Mesendoderm (in vitro differentiated cells): ENCODE data around the gene GPR35.

Experiments
- DNase-seq: peaks from one replicate; pipeline ENCODE4 v3.0.0; 2013
- H2AK5ac ChIP-seq: 2 replicates; pipeline ENCODE4 v1.6.1; 2013; ENCODE audit warnings: low read length, inconsistent platforms
- H2BK120ac ChIP-seq: 2 replicates; pipeline ENCODE4 v1.6.1; 2013; ENCODE audit warnings: low read depth, mild to moderate bottlenecking, low read length, moderate library complexity, mixed read lengths
- H2BK15ac ChIP-seq: replicated peaks from 2 replicates; pipeline ENCODE4 v1.6.1; 2013; ENCODE audit warnings: low read depth, mild to moderate bottlenecking, moderate library complexity
- H2BK5ac ChIP-seq: 2 replicates; pipeline ENCODE4 v1.6.1; 2013; ENCODE audit warnings: low read length, inconsistent platforms
- H3K18ac ChIP-seq: 2 replicates; pipeline ENCODE4 v1.6.1; 2013; ENCODE audit warnings: mild to moderate bottlenecking, low read length, mixed read lengths
- H3K23ac ChIP-seq: one replicate; pipeline ENCODE4 v1.6.1; 2013; ENCODE audit warnings: low read length
- H3K27ac ChIP-seq: 2 replicates; pipeline ENCODE4 v1.5.1; 2013; ENCODE audit warnings: low read depth, mild to moderate bottlenecking, inconsistent platforms, low read length, moderate library complexity
- H3K27me3 ChIP-seq: 2 replicates; pipeline ENCODE4 v1.6.1; 2013; ENCODE audit warnings: low read length, control low read depth, mild to moderate bottlenecking, inconsistent platforms; ENCODE audit not compliant: insufficient read depth, poor library complexity
- H3K36me3 ChIP-seq: 2 replicates; pipeline ENCODE4 v1.6.1; 2013; ENCODE audit warnings: low read length, inconsistent platforms; ENCODE audit not compliant: control insufficient read depth, insufficient read depth
- H3K4ac ChIP-seq: one replicate; pipeline ENCODE4 v1.6.1; 2013; ENCODE audit warnings: low read depth, mild to moderate bottlenecking, low read length, moderate library complexity
- H3K4me1 ChIP-seq: 2 replicates; pipeline ENCODE4 v1.6.1; 2013; ENCODE audit warnings: low read depth, low read length, inconsistent platforms; ENCODE audit not compliant: control insufficient read depth
- H3K4me2 ChIP-seq: 2 replicates; pipeline ENCODE4 v1.6.1; 2013; ENCODE audit warnings: low read length
- H3K4me3 ChIP-seq: 2 replicates; pipeline ENCODE4 v1.5.1; 2013; ENCODE audit warnings: mild to moderate bottlenecking, low read length
- H3K56ac ChIP-seq: one replicate; pipeline ENCODE4 v1.6.1; 2013; ENCODE audit warnings: low read length
- H3K79me1 ChIP-seq: 2 replicates; pipeline ENCODE4 v1.6.1; 2013; ENCODE audit warnings: low read length, inconsistent platforms
- H3K79me2 ChIP-seq: 2 replicates; pipeline ENCODE4 v1.6.1; 2013; ENCODE audit warnings: mild to moderate bottlenecking, low read length; ENCODE audit not compliant: control insufficient read depth, insufficient read depth
- H3K9ac ChIP-seq: 2 replicates; pipeline ENCODE4 v1.6.1; 2013; ENCODE audit warnings: low read length, inconsistent platforms
- H4K5ac ChIP-seq: one replicate; pipeline ENCODE4 v1.6.1; 2013; ENCODE audit warnings: low read length
- H4K8ac ChIP-seq: one replicate; pipeline ENCODE4 v1.6.1; 2013; ENCODE audit warnings: low read depth, mild to moderate bottlenecking, control low read depth, low read length, moderate library complexity
- WGBS: extraction: QIAGEN DNeasy Blood & Tissue Kit; methylation state at CpG from one replicate; pipeline ENCODE4 v1.1.7; 2013; ENCODE audit warnings: low lambda C conversion rate, missing lambda C conversion rate; ENCODE audit not compliant: insufficient coverage; ENCODE audit errors: extremely low coverage; 5-methylcytosine and 5-hydroxymethylcytosine counted together

The GPR35 gene

DNA sequence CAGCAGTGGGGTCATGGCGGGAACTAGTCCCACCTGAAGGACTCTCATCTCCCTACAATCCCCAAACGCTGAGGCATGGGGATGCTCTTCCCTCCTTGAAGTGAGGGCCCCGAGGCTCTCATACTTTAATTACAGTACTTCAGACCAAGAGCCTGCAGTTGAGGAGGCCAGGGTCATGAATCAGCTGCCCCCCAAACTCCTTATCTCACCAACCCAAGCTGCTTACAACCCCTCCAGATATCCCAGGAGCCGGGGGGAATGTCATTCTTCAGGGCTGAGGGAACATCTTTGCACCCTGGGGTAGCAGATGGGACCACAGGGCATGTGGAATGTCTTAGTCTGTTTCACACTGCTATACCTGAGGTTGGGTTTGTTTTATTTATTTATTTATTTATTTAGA lies 41.5 kb upstream of the GPR35 start:
- H3K4me1 ChIP-seq: peaks cover 12% of the 10 kb centered on the region
- no peak overlapping the region for H3K27ac ChIP-seq
- H2BK120ac ChIP-seq: no peak overlapping the region
- H3K56ac ChIP-seq: no peak overlapping the region
- H3K23ac ChIP-seq: no peak overlapping the region
- H3K4ac ChIP-seq: no peak overlapping the region
- H3K36me3 ChIP-seq: no peaks in the 10 kb centered on the region
- H3K4me2 ChIP-seq: no peak overlapping the region
- H3K27me3 ChIP-seq: no peaks in the 10 kb centered on the region
- H4K5ac ChIP-seq: no peak overlapping the region
- no peak overlapping the region for H4K8ac ChIP-seq
- no peak overlapping the region for H2BK15ac ChIP-seq
- WGBS: no CpG with 5 or more reads among the region's 4 CpGs
- H3K9ac ChIP-seq: no peak overlapping the region
- H2AK5ac ChIP-seq: no peak overlapping the region
- no peak overlapping the region for H2BK5ac ChIP-seq
- no peak overlapping the region for H3K4me3 ChIP-seq
- peaks cover 27% of the 10 kb centered on the region for H3K79me2 ChIP-seq
- peaks cover 31% of the 10 kb centered on the region for H3K79me1 ChIP-seq
- H3K18ac ChIP-seq: no peak overlapping the region
- no peak for DNase-seq

DNA sequence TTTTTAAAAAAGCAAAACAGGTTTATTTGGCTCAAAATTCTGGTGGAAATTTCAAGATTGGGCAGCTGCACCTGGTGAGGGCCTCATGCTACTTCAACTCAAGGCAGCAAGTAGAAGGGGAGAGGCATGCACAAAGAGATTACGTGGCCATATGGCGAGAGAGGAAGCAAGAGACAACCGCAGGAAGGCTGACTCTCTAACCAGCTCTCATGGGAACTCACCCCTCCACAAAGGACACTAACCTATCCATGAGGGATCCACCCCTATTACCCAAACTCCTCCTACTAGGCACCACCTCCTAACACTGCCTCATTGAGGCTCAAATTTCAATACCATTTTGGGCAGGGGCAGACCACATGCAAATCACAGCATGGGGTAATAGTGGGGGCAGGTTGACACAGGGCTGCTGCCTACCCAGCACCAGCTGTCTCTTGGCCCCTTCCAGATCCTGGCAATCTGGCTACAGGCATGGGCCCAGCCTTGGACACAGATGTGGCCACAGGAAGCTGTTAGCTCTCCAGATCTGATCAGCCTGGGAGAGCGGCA lies 40.7 kb upstream of the GPR35 start:
- DNase-seq: peak; percentile 78
- H2BK5ac ChIP-seq: no peak overlapping the region
- H4K8ac ChIP-seq: no peak overlapping the region
- H3K79me1 ChIP-seq: peaks cover 31% of the 10 kb centered on the region
- H3K27ac ChIP-seq: no peak overlapping the region
- no peaks in the 10 kb centered on the region for H3K36me3 ChIP-seq
- no peak overlapping the region for H2AK5ac ChIP-seq
- H3K18ac ChIP-seq: no peak overlapping the region
- H3K56ac ChIP-seq: no peak overlapping the region
- no peak overlapping the region for H3K9ac ChIP-seq
- H4K5ac ChIP-seq: no peak overlapping the region
- WGBS: no CpG with 5 or more reads among the region's 4 CpGs
- H3K4me3 ChIP-seq: no peak overlapping the region
- H3K23ac ChIP-seq: no peak overlapping the region
- no peak overlapping the region for H2BK120ac ChIP-seq
- peaks cover 12% of the 10 kb centered on the region for H3K4me1 ChIP-seq
- no peak overlapping the region for H2BK15ac ChIP-seq
- H3K79me2 ChIP-seq: peaks cover 27% of the 10 kb centered on the region
- no peaks in the 10 kb centered on the region for H3K27me3 ChIP-seq
- H3K4me2 ChIP-seq: no peak overlapping the region
- no peak overlapping the region for H3K4ac ChIP-seq

DNA sequence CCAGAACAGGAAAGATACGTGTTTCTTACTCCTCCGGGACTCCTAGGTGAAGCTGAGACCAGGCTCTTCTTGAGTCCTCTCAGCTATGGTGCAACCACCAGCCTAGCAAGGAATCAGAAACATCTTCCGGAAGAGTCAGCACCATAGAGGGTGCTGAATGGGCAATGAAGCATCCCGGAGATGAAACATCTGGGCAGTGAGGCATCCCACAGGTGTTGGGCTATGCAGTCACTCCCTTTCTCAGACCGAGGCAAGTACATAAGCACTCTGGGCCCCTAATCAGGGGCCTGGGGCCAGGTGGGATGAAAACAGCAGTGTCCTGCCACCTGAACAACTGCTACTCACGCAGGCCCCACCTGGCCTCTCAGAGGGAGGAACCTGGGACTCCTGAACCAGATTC lies 40.2 kb upstream of the GPR35 start:
- peak overlapping the region; percentile 94 for H3K9ac ChIP-seq
- WGBS: no CpG with 5 or more reads among the region's 6 CpGs
- H3K18ac ChIP-seq: no peak overlapping the region
- H2BK120ac ChIP-seq: no peak overlapping the region
- no peak overlapping the region for H4K5ac ChIP-seq
- no peak overlapping the region for H2BK15ac ChIP-seq
- H3K27ac ChIP-seq: no peak overlapping the region
- DNase-seq: no peak
- H3K36me3 ChIP-seq: no peaks in the 10 kb centered on the region
- no peaks in the 10 kb centered on the region for H3K27me3 ChIP-seq
- no peak overlapping the region for H2BK5ac ChIP-seq
- H3K4ac ChIP-seq: no peak overlapping the region
- H3K79me1 ChIP-seq: peaks cover 31% of the 10 kb centered on the region
- H3K4me1 ChIP-seq: peaks cover 12% of the 10 kb centered on the region
- H3K56ac ChIP-seq: no peak overlapping the region
- H2AK5ac ChIP-seq: no peak overlapping the region
- H3K4me3 ChIP-seq: no peak overlapping the region
- H3K79me2 ChIP-seq: peaks cover 27% of the 10 kb centered on the region
- no peak overlapping the region for H4K8ac ChIP-seq
- no peak overlapping the region for H3K23ac ChIP-seq
- H3K4me2 ChIP-seq: peak overlapping the region; percentile 32

DNA sequence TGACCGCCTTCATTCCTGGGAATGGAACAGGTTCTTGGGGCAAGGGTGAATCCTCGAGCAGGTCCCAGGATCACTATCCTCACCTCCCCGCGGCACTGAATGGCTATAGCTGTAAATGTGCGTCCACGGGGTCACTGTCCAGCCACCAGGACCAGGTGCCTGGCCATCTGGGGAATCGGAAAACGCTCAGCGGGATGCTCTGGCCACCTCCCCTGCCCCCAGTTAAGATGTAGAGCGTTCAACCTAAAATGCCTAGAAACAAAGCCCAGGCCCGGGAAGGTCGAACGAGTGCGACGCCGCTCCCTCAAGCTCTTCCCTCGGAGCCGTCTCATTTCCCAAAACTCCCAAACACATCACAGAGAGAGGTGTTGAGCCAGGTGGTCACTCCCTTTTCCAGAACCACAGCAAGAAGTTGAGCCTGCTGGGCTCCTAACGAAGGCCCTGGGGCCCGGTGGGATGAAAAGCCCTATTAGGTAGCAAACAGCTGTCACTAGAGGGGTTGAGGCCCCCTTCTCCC lies 39.5 kb upstream of the GPR35 start:
- Histone ChIP-seq H3K4ac (peak overlapping the region; percentile 26), H3K79me2 (peaks cover 27% of the 10 kb centered on the region), H3K18ac (no peak overlapping the region), H3K27me3 (no peaks in the 10 kb centered on the region), H3K27ac (no peak overlapping the region), H2BK120ac (no peak overlapping the region), H3K23ac (no peak overlapping the region), H2AK5ac (no peak overlapping the region), H2BK5ac (no peak overlapping the region), H3K56ac (peak overlapping the region; percentile 92), H4K5ac (no peak overlapping the region), H4K8ac (no peak overlapping the region), H3K4me3 (peak overlapping the region; percentile 70), H3K4me1 (peaks cover 12% of the 10 kb centered on the region), H3K36me3 (no peaks in the 10 kb centered on the region), H3K9ac (peak overlapping the region; percentile 94), H2BK15ac (no peak overlapping the region), H3K4me2 (peak overlapping the region; percentile 32), H3K79me1 (peaks cover 31% of the 10 kb centered on the region)
- WGBS: no CpG with 5 or more reads among the region's 20 CpGs
- no peak for DNase-seq

DNA sequence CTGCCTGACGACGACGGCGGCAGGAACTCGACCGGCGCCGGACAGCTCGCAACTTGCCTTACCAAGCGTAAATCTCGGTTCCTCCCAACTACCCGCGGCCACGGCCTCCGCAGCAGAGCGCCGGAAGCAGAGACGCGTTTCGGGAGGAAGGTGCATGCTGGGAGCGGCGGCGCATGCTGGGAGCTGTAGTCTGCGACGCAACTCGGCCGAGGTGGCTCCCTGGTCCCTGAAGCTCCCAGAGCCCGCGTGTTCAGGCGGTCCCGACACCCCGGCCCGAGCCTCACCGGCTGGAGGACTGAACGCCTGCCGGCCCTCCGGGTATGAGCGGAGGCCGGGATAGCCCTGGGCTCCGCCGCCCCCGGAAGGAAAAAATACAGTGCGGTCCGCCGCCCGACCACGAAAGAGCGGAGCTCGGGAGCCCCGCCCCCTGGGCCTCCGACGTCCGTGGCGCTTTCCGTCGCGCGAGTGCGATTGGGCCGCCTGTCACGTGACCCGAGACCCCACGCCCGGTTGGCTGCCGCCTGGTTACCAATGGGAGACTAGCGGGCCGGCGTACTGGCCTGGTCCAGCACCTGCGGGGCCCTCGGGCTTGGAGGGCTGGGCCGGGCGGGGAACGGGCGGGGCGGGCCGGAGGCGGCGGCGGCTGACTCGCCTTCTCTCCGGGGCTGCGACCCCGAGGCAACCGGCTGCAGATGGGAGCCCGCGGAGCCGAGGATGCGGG lies 38.9 kb upstream of the GPR35 start, which contains the start of gene CAPN10:
TSS of gene CAPN10 (plus strand) at position 537 of the 721 bp plus-strand sequence. CDS start at position 715, 178 bp downstream.
- Histone ChIP-seq H2BK120ac (no peak within 1 kb of the TSS), H4K5ac (no peak within 1 kb of the TSS)
- no CpG with 5 or more reads among the region's 88 CpGs for WGBS

More for the DNA sequence above, 38.9 kb upstream of the GPR35 start, which contains the start of gene CAPN10:
- H3K56ac ChIP-seq: peak within 1 kb of the TSS; percentile 92
- peaks cover 27% of the 10 kb centered on the region for H3K79me2 ChIP-seq
- H3K27ac ChIP-seq: peak within 1 kb of the TSS; percentile 58
- DNase-seq: peak; percentile 97
- H2BK5ac ChIP-seq: no peak within 1 kb of the TSS
- H2BK15ac ChIP-seq: no peak within 1 kb of the TSS
- peak within 1 kb of the TSS; percentile 78 for H3K4me3 ChIP-seq
- no peaks in the 10 kb centered on the region for H3K27me3 ChIP-seq
- H3K4me1 ChIP-seq: peaks cover 12% of the 10 kb centered on the region
- peaks cover 32% of the 10 kb centered on the region for H3K79me1 ChIP-seq
- no peak within 1 kb of the TSS for H4K8ac ChIP-seq
- H3K4me2 ChIP-seq: peak within 1 kb of the TSS; percentile 74
- no peak within 1 kb of the TSS for H3K23ac ChIP-seq
- H3K36me3 ChIP-seq: no peaks in the 10 kb centered on the region
- peak within 1 kb of the TSS; percentile 81 for H3K18ac ChIP-seq
- no peak within 1 kb of the TSS for H2AK5ac ChIP-seq
- H3K9ac ChIP-seq: peak within 1 kb of the TSS; percentile 94
- peak within 1 kb of the TSS; percentile 78 for H3K4ac ChIP-seq
